ENCODE measurements around the gene FOXD2.

Gene FOXD2

DNA sequence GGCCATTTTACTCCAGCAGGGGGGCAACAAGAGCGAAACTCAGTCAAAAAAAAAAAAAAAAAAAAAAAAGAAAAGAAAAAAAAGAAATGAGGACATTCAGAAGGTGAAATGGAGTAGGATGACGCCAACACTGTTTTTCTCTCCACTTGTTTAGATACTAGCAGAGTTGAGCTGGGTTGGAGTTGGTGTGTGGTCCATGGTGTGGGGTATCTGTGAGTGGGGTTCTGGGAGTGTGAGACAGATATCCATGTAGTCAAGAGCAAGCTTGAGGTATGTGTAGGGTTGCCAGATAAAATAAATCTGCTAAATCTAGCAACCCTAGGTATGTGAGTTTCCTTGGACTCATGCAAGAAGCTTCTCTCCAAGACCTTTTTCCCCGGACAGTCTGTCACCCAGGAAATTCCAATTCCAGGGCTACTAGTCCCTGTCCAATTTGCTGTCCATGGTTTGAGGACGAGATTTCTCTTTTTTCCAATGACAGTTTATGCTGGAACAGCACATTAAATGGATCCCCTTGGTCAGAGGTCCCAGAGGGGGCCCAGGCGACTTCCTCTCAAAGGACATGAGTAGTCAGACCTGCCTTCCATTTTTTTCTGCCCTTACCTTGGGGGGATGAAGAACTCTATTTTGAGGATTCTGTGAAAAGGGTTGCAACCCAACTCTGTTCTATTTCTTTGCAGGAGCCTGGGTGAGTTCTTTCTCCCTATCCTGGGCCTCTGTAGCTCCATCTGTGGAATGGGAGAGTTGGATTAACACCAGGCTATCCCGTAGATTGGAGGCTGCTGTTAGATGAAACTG lies 2.1 kb upstream of the FOXD2 start:
- ATAC-seq, result no peak
- TF ChIP-seq ARNTL (CRISPR knock-in tag; IDR thresholded peaks at IDR 0.05; ENCODE audit: borderline replicate concordance, low read depth) (no peak), PPARA (CRISPR knock-in tag; IDR thresholded peaks at IDR 0.05; ENCODE audit: borderline replicate concordance) (no peak), ZFP30 (CRISPR knock-in tag; IDR thresholded peaks at IDR 0.05) (no peak), TOX (CRISPR knock-in tag; IDR thresholded peaks at IDR 0.05; ENCODE audit: borderline replicate concordance) (no peak), ESRRG (CRISPR knock-in tag; IDR thresholded peaks at IDR 0.05) (no peak), ISL1 (CRISPR knock-in tag; IDR thresholded peaks at IDR 0.05) (no peak), SNAI2 (CRISPR knock-in tag; IDR thresholded peaks at IDR 0.05) (no peak), ZC3H10 (CRISPR knock-in tag; IDR thresholded peaks at IDR 0.05) (no peak), OSR1 (CRISPR knock-in tag; IDR thresholded peaks at IDR 0.05) (no peak), ZNF70 (CRISPR knock-in tag; IDR thresholded peaks at IDR 0.05) (no peak), BACH2 (CRISPR knock-in tag; IDR thresholded peaks at IDR 0.05; ENCODE audit: borderline replicate concordance) (no peak), ZFP3 (CRISPR knock-in tag; IDR thresholded peaks at IDR 0.05) (no peak), RARB (CRISPR knock-in tag; IDR thresholded peaks at IDR 0.05) (no peak)
- TF ChIP-seq, protein P1, sequence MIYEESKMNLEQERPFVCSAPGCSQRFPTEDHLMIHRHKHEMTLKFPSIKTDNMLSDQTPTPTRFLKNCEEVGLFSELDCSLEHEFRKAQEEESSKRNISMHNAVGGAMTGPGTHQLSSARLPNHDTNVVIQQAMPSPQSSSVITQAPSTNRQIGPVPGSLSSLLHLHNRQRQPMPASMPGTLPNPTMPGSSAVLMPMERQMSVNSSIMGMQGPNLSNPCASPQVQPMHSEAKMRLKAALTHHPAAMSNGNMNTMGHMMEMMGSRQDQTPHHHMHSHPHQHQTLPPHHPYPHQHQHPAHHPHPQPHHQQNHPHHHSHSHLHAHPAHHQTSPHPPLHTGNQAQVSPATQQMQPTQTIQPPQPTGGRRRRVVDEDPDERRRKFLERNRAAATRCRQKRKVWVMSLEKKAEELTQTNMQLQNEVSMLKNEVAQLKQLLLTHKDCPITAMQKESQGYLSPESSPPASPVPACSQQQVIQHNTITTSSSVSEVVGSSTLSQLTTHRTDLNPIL (CRISPR knock-in tag; IDR thresholded peaks at IDR 0.05; ENCODE audit: low read depth), result no peak
- TF ChIP-seq, protein P2, sequence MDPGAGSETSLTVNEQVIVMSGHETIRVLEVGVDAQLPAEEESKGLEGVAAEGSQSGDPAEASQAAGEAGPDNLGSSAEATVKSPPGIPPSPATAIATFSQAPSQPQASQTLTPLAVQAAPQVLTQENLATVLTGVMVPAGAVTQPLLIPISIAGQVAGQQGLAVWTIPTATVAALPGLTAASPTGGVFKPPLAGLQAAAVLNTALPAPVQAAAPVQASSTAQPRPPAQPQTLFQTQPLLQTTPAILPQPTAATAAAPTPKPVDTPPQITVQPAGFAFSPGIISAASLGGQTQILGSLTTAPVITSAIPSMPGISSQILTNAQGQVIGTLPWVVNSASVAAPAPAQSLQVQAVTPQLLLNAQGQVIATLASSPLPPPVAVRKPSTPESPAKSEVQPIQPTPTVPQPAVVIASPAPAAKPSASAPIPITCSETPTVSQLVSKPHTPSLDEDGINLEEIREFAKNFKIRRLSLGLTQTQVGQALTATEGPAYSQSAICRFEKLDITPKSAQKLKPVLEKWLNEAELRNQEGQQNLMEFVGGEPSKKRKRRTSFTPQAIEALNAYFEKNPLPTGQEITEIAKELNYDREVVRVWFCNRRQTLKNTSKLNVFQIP (CRISPR knock-in tag; IDR thresholded peaks at IDR 0.05; ENCODE audit: borderline replicate concordance, low read depth), result no peak
- TF ChIP-seq, protein P3, sequence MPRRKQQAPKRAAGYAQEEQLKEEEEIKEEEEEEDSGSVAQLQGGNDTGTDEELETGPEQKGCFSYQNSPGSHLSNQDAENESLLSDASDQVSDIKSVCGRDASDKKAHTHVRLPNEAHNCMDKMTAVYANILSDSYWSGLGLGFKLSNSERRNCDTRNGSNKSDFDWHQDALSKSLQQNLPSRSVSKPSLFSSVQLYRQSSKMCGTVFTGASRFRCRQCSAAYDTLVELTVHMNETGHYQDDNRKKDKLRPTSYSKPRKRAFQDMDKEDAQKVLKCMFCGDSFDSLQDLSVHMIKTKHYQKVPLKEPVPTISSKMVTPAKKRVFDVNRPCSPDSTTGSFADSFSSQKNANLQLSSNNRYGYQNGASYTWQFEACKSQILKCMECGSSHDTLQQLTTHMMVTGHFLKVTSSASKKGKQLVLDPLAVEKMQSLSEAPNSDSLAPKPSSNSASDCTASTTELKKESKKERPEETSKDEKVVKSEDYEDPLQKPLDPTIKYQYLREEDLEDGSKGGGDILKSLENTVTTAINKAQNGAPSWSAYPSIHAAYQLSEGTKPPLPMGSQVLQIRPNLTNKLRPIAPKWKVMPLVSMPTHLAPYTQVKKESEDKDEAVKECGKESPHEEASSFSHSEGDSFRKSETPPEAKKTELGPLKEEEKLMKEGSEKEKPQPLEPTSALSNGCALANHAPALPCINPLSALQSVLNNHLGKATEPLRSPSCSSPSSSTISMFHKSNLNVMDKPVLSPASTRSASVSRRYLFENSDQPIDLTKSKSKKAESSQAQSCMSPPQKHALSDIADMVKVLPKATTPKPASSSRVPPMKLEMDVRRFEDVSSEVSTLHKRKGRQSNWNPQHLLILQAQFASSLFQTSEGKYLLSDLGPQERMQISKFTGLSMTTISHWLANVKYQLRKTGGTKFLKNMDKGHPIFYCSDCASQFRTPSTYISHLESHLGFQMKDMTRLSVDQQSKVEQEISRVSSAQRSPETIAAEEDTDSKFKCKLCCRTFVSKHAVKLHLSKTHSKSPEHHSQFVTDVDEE (CRISPR knock-in tag; IDR thresholded peaks at IDR 0.05), result no peak

DNA sequence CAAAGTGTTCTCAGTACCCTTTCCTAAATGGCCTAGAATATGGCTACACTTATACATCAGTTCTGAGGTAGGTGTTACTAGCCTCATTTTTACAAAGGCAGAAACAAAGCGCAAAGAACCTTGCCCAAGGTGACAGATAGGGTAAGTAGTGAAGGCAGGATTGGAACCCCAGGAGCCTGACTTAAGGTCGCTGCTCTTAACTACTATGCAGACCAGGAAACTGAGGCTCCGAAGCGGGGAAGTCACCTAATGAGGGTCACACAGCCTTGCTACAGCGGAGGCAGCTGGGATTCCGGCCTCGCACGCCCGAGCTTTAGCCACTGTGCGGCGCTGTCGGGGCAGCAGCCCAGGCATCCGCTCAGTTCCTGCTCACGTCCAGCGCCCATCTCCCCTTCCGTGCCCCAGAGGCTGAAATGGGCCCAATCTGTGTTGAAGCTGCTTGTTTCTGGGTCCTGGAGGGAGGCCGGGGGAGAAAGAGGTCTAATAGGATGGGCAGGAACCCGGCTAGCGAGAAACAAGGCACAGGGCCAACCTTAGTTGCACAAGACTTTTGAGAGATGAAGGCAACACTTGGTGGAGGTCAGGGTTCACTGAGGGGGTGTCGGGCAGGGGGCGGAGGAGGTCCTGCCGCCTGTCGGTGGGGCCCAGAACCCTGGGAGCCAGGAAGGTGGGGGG lies 1.4 kb upstream of the FOXD2 start:
- peak; percentile 67 for ATAC-seq
- TF ChIP-seq, protein P4, sequence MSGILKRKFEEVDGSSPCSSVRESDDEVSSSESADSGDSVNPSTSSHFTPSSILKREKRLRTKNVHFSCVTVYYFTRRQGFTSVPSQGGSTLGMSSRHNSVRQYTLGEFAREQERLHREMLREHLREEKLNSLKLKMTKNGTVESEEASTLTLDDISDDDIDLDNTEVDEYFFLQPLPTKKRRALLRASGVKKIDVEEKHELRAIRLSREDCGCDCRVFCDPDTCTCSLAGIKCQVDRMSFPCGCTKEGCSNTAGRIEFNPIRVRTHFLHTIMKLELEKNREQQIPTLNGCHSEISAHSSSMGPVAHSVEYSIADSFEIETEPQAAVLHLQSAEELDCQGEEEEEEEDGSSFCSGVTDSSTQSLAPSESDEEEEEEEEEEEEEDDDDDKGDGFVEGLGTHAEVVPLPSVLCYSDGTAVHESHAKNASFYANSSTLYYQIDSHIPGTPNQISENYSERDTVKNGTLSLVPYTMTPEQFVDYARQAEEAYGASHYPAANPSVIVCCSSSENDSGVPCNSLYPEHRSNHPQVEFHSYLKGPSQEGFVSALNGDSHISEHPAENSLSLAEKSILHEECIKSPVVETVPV (CRISPR knock-in tag; IDR thresholded peaks at IDR 0.05), result no peak
- TF ChIP-seq ZC3H10 (CRISPR knock-in tag; IDR thresholded peaks at IDR 0.05) (no peak), ESRRG (CRISPR knock-in tag; IDR thresholded peaks at IDR 0.05) (no peak), TOX (CRISPR knock-in tag; IDR thresholded peaks at IDR 0.05; ENCODE audit: borderline replicate concordance) (no peak)
- TF ChIP-seq, protein P5, sequence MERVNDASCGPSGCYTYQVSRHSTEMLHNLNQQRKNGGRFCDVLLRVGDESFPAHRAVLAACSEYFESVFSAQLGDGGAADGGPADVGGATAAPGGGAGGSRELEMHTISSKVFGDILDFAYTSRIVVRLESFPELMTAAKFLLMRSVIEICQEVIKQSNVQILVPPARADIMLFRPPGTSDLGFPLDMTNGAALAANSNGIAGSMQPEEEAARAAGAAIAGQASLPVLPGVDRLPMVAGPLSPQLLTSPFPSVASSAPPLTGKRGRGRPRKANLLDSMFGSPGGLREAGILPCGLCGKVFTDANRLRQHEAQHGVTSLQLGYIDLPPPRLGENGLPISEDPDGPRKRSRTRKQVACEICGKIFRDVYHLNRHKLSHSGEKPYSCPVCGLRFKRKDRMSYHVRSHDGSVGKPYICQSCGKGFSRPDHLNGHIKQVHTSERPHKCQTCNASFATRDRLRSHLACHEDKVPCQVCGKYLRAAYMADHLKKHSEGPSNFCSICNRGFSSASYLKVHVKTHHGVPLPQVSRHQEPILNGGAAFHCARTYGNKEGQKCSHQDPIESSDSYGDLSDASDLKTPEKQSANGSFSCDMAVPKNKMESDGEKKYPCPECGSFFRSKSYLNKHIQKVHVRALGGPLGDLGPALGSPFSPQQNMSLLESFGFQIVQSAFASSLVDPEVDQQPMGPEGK (CRISPR knock-in tag; IDR thresholded peaks at IDR 0.05; ENCODE audit: borderline replicate concordance), result no peak

DNA sequence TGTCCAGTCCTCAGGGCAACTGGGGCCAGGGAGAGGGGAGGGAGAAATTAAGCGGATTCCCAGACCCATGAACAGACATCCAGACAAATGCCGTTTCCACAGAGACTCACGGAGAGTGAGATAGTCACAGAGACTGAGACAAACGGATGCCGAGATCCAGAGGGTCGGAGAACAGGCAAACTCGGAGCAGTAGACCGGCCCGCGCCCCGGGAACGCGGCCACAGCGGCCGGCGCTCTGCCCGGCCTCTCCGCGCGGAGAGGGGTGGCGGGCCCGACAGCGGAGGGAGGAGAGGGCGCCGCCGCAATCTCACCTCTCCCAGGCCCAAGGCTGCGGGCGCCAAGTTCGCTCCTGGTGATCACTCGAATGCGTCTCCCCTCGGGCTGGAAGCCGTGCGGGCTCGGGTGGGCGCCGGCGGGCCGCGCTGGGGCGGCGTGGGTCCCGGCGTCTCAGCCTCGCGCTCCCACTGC lies 831 bp upstream of the FOXD2 start:
- peak; percentile 1; the same call in 2 of the 3 replicates for ATAC-seq
- TF ChIP-seq, protein P5 (CRISPR knock-in tag; IDR thresholded peaks at IDR 0.05; ENCODE audit: borderline replicate concordance), result no peak
- no peak for TF ChIP-seq ISL1 (CRISPR knock-in tag; IDR thresholded peaks at IDR 0.05)
- TF ChIP-seq, protein P4 (CRISPR knock-in tag; IDR thresholded peaks at IDR 0.05), result no peak
- TF ChIP-seq, protein P1 (CRISPR knock-in tag; IDR thresholded peaks at IDR 0.05; ENCODE audit: low read depth), result no peak
- TF ChIP-seq TOX (CRISPR knock-in tag; IDR thresholded peaks at IDR 0.05; ENCODE audit: borderline replicate concordance), result no peak
- TF ChIP-seq ZNF70 (CRISPR knock-in tag; IDR thresholded peaks at IDR 0.05), result no peak
- TF ChIP-seq ESRRG (CRISPR knock-in tag; IDR thresholded peaks at IDR 0.05), result no peak

Measured in SK-N-SH treated with all-trans-retinoic acid at 6 μM for 48 hours (cell line).